GM23338 (cell line): ENCODE results near the gene CNOT8. TPM values are rescaled to one million over a fixed set of nuclear protein-coding genes. Genes with fewer than 3 reads are reported as not detected.

Experiments used
- CREB1 ChIP-seq: fragments of 250-450 bp; sonication (Bioruptor Pico); IDR thresholded peaks from 2 replicates; pipeline ENCODE4 v1.5.0; 2020; ENCODE audit warnings: low read depth, mild to moderate bottlenecking, moderate library complexity
- JUNB ChIP-seq: IDR thresholded peaks from one replicate; pipeline ENCODE4 v1.6.1; 2016; ENCODE audit warnings: antibody characterized with exemption; ENCODE audit not compliant: unreplicated experiment
- NANOG ChIP-seq: IDR thresholded peaks from 2 replicates; pipeline ENCODE4 v1.6.1; 2016; ENCODE audit warnings: antibody characterized with exemption, borderline replicate concordance
- STAT1 ChIP-seq: IDR thresholded peaks from one replicate; pipeline ENCODE4 v1.6.1; 2016; ENCODE audit warnings: antibody characterized with exemption; ENCODE audit not compliant: unreplicated experiment
- ZNF331 ChIP-seq: fragments of 250-450 bp; sonication (Bioruptor Pico); IDR thresholded peaks from 2 replicates; pipeline ENCODE4 v1.5.0; 2020; ENCODE audit warnings: low read depth, mild to moderate bottlenecking, moderate library complexity
- polyA plus RNA-seq: library from polyadenylated mRNA; unstranded; fragments of >200 nt; fragmentation: Nextera tagmentation; extraction: Ambion mirVana; gene quantifications from 2 replicates; pipeline ENCODE4 v1.2.1, GENCODE V29; 2016
- total RNA-seq: library from RNA; depleted of rRNA; stranded (reverse); fragments of >200 nt; shearing (Covaris generic); gene quantifications from 2 replicates; pipeline ENCODE4 v1.2.3, GENCODE V29; 2014
- TF ChIP-seq, protein P1 (sequence below): fragments of 250-450 bp; sonication (Bioruptor Pico); IDR thresholded peaks from 2 replicates; pipeline ENCODE4 v1.5.0; 2020; ENCODE audit warnings: mild to moderate bottlenecking, moderate library complexity
- TF ChIP-seq, protein P2 (sequence below), 2 experiments: fragments of 200-600 bp in 1 of 2; sonication (generic) in 1 of 2; conservative IDR thresholded peaks; 2 replicates each; pipeline versions ENCODE4 v1.5.1 to v1.6.1; 2016 to 2017; ENCODE audit warnings: antibody characterized with exemption in 2 of 2, low read depth in 2 of 2, mild to moderate bottlenecking in 2 of 2, moderate library complexity in 1 of 2
- TF ChIP-seq, protein P3 (sequence below): IDR thresholded peaks from one replicate; pipeline ENCODE4 v1.6.1; 2018; ENCODE audit warnings: antibody characterized with exemption; ENCODE audit not compliant: unreplicated experiment

CNOT8 gene
- total and polyA plus RNA-seq, 2 experiments from 2014 or later, result 31.2 to 77.7 TPM

DNA sequence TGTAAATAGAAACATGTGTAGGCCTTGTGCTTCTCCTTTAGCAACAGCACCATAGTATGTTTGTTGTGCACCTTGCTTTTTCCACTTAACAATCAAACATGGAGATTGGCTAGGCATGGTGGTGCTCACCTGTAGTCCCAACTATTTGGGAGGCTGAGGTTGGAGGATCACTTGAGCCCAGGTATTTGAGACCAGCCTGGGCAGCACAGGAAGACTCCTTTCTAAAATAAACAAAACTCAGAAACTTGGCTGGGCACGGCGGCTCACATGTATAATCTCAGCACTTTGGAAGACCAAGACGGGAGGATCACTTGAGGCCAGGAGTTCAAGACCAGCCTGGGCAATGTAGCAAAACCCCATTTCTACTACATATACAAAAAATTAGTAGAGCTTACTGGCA lies 7.1 kb upstream of the CNOT8 start (continued):
- TF ChIP-seq, protein P1, sequence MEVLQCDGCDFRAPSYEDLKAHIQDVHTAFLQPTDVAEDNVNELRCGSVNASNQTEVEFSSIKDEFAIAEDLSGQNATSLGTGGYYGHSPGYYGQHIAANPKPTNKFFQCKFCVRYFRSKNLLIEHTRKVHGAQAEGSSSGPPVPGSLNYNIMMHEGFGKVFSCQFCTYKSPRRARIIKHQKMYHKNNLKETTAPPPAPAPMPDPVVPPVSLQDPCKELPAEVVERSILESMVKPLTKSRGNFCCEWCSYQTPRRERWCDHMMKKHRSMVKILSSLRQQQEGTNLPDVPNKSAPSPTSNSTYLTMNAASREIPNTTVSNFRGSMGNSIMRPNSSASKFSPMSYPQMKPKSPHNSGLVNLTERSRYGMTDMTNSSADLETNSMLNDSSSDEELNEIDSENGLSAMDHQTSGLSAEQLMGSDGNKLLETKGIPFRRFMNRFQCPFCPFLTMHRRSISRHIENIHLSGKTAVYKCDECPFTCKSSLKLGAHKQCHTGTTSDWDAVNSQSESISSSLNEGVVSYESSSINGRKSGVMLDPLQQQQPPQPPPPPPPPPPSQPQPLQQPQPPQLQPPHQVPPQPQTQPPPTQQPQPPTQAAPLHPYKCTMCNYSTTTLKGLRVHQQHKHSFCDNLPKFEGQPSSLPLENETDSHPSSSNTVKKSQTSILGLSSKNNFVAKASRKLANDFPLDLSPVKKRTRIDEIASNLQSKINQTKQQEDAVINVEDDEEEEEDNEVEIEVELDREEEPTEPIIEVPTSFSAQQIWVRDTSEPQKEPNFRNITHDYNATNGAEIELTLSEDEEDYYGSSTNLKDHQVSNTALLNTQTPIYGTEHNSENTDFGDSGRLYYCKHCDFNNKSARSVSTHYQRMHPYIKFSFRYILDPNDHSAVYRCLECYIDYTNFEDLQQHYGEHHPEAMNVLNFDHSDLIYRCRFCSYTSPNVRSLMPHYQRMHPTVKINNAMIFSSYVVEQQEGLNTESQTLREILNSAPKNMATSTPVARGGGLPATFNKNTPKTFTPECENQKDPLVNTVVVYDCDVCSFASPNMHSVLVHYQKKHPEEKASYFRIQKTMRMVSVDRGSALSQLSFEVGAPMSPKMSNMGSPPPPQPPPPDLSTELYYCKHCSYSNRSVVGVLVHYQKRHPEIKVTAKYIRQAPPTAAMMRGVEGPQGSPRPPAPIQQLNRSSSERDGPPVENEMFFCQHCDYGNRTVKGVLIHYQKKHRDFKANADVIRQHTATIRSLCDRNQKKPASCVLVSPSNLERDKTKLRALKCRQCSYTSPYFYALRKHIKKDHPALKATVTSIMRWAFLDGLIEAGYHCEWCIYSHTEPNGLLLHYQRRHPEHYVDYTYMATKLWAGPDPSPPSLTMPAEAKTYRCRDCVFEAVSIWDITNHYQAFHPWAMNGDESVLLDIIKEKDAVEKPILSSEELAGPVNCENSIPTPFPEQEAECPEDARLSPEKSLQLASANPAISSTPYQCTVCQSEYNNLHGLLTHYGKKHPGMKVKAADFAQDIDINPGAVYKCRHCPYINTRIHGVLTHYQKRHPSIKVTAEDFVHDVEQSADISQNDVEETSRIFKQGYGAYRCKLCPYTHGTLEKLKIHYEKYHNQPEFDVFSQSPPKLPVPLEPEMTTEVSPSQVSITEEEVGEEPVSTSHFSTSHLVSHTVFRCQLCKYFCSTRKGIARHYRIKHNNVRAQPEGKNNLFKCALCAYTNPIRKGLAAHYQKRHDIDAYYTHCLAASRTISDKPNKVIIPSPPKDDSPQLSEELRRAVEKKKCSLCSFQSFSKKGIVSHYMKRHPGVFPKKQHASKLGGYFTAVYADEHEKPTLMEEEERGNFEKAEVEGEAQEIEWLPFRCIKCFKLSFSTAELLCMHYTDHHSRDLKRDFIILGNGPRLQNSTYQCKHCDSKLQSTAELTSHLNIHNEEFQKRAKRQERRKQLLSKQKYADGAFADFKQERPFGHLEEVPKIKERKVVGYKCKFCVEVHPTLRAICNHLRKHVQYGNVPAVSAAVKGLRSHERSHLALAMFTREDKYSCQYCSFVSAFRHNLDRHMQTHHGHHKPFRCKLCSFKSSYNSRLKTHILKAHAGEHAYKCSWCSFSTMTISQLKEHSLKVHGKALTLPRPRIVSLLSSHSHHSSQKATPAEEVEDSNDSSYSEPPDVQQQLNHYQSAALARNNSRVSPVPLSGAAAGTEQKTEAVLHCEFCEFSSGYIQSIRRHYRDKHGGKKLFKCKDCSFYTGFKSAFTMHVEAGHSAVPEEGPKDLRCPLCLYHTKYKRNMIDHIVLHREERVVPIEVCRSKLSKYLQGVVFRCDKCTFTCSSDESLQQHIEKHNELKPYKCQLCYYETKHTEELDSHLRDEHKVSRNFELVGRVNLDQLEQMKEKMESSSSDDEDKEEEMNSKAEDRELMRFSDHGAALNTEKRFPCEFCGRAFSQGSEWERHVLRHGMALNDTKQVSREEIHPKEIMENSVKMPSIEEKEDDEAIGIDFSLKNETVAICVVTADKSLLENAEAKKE (CRISPR knock-in tag), result no peak
- TF ChIP-seq NANOG, result no peak
- no peak for TF ChIP-seq CREB1 (CRISPR knock-in tag)
- TF ChIP-seq, protein P2, sequence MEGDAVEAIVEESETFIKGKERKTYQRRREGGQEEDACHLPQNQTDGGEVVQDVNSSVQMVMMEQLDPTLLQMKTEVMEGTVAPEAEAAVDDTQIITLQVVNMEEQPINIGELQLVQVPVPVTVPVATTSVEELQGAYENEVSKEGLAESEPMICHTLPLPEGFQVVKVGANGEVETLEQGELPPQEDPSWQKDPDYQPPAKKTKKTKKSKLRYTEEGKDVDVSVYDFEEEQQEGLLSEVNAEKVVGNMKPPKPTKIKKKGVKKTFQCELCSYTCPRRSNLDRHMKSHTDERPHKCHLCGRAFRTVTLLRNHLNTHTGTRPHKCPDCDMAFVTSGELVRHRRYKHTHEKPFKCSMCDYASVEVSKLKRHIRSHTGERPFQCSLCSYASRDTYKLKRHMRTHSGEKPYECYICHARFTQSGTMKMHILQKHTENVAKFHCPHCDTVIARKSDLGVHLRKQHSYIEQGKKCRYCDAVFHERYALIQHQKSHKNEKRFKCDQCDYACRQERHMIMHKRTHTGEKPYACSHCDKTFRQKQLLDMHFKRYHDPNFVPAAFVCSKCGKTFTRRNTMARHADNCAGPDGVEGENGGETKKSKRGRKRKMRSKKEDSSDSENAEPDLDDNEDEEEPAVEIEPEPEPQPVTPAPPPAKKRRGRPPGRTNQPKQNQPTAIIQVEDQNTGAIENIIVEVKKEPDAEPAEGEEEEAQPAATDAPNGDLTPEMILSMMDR (conservative IDR thresholded peaks at IDR 0.05; ENCODE audit: low read depth in 2 of 2), result no peak
- TF ChIP-seq STAT1, result no peak
- TF ChIP-seq, protein P3, sequence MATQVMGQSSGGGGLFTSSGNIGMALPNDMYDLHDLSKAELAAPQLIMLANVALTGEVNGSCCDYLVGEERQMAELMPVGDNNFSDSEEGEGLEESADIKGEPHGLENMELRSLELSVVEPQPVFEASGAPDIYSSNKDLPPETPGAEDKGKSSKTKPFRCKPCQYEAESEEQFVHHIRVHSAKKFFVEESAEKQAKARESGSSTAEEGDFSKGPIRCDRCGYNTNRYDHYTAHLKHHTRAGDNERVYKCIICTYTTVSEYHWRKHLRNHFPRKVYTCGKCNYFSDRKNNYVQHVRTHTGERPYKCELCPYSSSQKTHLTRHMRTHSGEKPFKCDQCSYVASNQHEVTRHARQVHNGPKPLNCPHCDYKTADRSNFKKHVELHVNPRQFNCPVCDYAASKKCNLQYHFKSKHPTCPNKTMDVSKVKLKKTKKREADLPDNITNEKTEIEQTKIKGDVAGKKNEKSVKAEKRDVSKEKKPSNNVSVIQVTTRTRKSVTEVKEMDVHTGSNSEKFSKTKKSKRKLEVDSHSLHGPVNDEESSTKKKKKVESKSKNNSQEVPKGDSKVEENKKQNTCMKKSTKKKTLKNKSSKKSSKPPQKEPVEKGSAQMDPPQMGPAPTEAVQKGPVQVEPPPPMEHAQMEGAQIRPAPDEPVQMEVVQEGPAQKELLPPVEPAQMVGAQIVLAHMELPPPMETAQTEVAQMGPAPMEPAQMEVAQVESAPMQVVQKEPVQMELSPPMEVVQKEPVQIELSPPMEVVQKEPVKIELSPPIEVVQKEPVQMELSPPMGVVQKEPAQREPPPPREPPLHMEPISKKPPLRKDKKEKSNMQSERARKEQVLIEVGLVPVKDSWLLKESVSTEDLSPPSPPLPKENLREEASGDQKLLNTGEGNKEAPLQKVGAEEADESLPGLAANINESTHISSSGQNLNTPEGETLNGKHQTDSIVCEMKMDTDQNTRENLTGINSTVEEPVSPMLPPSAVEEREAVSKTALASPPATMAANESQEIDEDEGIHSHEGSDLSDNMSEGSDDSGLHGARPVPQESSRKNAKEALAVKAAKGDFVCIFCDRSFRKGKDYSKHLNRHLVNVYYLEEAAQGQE, result no peak
- no peak for TF ChIP-seq JUNB
- no peak for TF ChIP-seq ZNF331 (CRISPR knock-in tag)
